GM19238 (cell line): ENCODE measurements around the gene B3GALNT2.
"Not testable (repeated sequence)": the region's sequence is repeated elsewhere in the genome, so short reads cannot be mapped to it uniquely, and the experiment has no call there.

Experiments
- DNase-seq: peaks from one replicate; pipeline ENCODE4 v3.0.0; 2011; ENCODE audit warnings: low spot score; ENCODE audit not compliant: insufficient read length

The B3GALNT2 gene

DNA sequence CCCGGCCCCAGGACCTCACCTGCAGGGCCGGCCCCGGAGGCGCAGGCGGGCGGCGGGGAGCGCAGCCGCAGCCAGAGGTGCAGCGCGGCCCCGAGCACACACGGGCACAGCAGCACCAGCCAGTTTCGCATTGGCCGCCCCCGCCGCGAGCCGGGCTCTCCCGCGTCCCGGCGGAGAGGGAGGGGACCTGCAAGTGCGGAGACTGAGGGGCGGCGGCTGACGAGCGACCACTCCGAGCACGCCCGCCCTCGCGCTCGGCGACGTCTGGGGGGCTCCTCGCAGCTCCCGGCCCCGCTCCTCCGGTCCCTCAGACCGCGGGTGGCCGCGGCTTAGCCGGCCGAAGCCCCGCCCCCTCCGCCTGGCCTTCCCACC, at the start of gene B3GALNT2:
TSS of gene B3GALNT2 (minus strand) at position 331 of the 372 bp plus-strand sequence. CDS start at position 131, 200 bp downstream.
- no peak for DNase-seq

DNA sequence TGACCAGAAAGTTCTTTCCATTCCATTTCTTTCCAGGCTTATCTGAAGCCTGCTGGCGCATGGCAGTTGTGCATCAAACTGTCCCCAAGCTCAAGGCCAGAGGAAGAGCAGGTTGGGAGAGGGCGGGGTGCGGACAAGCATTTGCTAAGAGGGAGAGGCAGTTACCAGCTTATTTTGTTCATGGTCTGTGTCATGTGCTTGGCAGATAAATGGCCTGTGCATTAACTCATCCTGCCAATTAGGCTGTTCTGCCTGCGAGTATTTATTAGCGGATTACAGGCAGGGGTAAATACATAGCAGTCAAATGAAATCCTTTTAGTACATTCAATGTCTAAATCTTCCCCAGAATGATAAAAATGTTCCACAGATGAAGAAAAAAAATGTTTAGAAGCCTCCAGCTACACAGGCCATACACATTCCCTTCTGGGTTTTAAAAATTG, 48.9 kb upstream of the B3GALNT2 start:
- no peak for DNase-seq

DNA sequence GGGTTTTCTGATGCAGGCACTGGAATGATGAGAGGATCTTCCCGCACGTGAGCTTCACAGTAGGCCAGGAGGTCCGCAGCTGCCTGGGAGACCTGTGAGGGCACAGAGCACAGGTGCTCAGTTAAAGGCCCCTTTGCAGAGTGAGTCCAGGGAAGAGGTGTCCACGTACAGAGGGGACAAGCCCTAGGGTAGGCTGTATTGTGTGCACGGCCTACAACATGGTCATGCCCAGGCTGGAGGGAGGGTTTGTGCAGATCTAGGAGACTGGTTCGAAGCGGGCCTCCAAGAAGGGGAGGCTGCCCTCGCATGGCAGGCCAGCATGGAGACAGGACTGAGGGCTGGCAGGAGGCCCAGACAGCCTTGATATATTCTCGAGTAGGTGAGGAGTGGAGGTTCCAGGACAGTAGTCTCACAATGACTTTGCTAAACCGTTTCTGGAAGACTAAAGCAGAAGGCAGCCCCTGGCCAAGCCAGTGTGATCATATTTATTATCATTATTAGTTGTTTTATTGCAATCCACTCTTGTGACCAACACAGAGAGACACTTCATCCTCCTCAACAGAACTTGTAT, 48.0 kb upstream of the B3GALNT2 start:
- DNase-seq: no peak

DNA sequence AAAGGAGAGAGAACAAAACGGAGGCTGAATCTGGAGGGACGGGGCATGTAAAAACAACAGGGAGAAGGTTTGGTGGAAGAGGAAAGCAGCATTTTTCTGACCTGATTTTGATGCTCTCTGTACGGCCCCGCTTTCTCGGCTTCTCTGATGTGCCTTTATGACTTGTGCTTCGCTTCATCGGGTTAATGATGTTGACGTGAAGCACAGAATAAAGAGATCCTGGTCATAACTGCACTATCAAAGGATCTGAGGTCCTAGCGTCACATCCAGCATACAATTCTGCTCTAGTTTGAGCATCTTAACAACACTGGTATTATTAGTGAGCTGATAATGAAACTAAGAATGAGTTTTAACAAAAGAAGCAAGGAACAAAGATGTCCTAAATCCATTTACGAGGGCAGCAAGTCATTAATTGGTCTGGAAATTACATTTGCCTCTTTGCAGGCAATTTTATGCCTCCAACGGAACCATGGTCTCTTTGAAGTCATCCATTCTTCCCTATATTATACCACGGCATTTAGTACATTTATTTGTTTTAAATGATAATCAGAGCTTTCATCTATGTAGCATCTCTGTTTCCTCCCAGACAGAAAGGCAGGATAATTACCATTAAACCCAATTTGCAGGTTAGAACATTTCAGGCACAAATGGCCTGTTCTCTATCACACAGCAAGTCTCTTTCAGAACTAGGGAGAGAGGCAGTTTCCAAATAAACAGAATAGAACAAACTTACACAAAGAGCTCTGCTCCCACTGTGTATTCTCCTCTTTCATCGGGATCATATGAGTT, 45.3 kb upstream of the B3GALNT2 start:
- DNase-seq: no peak

DNA sequence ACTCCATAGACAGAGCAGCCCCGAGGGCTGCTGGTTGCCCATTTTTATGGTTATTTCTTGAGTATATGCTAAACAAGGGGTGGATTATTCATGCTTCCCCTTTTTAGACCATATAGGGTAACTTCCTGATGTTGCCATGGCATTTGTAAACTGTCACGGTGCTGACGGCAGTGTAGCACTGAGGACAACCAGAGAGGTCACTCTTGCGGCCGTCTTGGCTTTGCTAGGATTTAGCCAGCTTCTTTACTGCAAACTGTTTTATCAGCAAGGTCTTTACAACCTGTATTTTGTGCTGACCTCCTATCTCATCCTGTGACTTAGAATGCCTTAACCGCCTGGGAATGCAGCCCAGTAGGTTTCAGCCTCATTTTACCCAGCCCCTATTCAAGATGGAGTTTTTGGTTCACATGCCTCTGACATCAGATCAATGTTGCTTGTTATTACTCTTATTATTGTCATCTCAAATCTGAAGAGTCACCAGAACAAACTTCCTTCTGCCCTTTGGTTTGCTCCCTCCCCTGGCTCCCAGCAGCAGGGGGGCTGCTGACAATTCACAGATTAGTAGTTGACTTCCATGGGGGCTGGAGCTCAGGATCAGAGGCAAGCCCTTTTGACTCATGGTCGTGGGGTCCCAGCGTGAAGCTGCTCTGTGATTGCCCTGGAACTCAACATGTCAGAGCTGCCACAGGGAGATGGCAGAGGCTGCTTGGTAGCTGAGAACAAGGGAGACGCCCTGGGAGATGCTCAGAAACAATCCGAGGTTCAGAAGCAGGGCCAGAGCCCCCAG, 42.3 kb upstream of the B3GALNT2 start:
- DNase-seq: not testable (repeated sequence)

DNA sequence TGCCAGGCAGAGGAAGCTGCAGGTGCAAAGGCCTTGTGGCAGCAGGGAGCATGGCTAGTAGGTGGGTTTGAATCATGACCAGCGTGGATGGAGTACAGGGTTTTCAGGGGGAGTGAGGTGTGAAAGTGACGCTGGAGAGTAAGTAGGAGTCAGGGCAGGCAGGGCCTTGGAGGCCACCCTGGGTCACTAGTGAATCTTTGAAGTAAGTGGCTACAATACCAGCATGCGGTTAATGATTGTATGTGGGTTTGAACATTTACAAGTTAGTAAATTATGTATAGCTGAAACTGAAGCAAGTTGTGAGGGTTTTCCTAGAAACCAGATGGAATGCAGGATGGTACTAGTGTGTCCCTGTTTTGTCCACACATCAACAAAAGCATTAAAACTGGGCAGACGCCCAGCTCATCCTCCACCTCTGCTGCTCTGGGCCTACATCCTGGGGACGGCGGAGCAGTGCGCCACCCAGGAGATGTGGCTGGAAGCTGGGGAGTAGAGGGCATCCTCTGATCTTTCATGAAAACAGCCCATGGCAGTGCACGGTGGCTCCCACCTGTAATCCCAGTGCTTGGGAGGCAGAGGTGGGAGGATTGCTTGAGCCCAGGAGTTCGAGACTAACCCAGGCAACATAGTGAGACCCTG, 41.2 kb upstream of the B3GALNT2 start:
- no peak for DNase-seq

DNA sequence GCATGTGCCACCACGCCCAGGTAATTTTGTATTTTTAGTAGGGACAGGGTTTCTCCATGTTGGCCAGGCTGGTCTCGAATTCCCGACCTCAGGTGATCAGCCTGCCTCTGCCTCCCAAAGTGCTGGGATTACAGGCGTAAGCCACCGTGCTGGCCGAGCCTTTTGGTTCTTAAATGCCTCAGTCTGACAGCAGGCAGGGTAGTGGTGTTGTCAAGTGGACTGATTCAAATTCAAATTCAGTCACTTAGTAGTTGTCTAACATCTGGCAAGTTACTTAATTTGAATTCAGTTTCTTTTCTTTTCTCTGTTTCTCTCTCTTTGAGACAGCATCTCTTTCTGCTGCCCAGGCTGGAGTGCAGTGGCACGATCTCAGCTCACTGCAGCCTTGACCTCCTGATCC, 38.6 kb upstream of the B3GALNT2 start:
- not testable (repeated sequence) for DNase-seq

DNA sequence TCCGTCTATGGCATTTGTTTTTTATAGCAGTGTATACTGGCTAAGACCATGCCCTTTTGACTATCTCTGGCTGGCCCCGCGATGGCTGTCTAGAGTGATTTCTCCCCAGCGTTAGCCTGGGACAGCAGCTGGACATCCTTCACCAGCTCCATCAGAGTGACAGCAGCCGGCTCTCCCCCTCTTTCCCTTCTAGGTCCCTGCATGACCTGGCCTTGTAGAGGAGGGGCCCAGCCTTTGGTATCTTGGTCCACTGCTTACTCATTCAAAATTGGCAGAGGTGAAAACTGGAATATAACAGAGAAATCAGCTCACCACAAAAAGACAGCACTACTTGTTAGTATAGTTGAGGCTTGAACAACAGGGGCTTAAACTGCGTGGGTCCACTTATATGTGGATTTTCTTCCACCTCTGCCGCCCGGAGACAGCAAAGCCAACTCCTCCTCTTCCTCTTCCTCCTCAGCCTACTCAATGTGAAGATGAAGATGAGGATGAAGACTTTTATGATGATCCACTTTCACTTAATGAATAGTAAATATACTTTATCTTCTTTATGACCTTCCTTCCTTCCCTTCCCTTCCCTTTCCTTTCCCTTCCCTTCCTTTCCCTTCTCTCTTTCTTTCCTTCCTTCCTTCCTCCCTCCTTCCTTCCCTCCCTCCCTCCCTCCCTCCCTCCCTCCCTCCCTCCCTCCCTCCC, 29.4 kb upstream of the B3GALNT2 start:
- no peak for DNase-seq

DNA sequence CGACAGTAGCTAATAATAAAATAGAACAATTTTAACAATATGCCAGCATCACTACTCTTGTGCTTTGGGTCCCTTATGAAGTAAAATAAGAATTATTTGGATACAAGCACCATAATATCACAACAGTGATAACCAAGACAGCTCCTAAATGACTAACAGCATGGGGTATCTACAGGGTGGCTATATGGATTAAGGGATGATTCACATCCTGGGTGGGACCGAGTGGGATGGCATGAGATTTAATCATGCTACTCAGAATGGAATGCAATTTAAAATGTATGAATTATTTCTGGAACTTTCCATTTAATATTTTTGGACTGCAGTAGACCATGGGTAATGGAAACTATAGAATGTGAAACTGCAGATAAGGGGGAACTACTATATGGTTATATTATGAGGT, 28.1 kb upstream of the B3GALNT2 start:
- DNase-seq: no peak

DNA sequence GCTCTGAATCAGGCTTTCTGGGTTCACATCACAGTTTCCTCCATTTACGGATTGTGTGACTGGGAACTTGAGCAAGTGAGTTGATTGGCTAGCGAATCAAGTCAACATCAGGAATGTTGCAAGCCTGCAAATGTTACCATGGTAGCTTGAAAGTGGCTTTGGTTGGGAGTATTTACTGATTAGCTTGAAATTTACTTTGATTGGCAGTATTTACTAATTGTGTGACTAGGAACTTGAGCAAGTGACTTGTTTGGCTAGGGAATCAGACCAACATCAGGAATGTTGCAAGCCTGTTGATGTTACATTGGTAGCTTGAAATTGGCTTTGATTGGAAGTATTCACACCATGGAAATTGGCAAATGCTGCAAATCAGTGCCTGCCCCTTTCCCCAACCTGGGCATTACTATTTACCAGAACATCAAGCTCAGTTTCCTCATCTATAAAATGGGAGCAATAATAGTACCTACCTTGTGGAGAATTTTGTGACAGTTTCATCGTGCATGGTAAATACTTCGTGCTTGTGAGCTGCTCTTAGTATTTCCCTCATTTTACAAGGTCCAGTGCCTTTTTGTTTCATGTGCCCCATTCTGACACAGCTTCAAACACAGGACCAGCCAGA, 23.1 kb upstream of the B3GALNT2 start:
- no peak for DNase-seq

DNA sequence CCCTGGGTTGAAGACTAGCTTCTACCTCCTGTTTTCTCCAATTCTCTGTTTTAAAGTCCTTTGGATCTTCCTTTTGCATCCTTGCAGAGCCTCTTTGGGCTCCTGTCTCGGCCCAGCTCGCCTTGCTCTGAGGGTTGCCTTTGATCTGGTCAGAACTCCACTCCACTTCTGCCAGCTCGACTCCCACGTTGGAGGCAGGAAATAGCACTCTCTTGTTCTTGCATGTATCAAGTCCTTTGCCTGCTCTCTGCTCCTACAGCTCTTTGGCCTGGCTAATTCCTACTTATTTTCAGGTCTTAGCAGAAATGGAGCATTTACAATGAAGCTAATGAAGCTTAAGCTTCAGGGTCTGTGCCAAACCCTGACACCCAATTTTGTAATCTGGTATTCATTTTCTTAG, 21.1 kb upstream of the B3GALNT2 start:
- DNase-seq: no peak

DNA sequence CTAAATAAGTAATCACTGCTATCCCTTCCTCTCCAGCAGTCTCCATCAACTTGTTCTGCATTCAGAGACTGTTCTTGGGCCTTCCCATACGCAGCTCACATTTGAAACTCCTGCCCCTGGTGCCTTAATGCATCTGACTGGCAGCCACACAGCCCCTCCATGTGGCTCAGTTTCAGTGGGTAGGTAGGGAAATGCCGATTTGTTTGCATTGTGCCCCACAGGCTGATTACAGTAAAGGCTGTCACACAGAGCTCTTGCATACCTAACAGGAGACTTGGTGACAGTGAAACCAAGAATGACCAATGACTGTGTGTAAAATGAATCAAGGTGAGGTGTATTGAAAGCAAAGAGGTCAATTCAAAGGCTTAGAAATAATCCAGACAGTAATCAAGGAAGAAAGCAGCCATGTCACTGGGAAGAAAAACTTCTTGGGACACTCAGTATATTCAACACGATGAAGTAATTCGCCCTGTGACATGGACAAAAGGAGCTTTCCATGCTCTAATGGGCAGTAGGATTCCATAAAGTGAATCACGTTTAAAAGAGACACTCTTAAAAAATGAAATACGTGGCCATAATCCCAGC, 12.7 kb upstream of the B3GALNT2 start:
- no peak for DNase-seq

DNA sequence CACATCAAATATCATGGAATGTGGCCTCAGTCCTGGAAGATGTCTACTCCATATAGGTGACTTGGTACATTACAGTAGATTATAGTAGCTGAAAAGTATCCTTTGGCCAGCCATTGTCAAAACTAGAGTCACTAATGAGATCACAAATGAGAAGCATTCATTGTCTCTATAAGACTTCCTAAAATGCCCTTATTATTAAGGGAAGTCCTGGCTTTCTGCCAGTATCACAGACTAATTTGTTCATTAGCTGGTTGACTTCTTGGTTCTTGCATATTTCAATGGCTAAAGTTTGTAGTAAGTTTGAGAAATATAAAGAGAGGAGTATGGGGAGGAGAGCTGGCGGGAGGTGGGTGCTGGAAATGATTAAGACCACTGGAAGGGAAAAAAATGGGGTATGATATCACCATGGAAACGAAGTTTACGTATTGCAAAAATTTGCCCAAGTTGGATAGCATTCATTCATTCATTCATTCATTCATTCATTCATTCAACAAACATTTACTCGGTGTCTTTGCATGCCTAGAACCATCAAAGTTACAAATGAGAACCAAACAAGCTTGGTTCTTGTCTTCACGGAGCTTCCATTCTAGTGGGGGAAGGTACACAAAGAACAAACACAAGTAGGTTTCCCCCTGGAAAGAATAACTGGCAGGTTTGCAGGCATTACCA, 11.7 kb upstream of the B3GALNT2 start:
- DNase-seq: no peak

DNA sequence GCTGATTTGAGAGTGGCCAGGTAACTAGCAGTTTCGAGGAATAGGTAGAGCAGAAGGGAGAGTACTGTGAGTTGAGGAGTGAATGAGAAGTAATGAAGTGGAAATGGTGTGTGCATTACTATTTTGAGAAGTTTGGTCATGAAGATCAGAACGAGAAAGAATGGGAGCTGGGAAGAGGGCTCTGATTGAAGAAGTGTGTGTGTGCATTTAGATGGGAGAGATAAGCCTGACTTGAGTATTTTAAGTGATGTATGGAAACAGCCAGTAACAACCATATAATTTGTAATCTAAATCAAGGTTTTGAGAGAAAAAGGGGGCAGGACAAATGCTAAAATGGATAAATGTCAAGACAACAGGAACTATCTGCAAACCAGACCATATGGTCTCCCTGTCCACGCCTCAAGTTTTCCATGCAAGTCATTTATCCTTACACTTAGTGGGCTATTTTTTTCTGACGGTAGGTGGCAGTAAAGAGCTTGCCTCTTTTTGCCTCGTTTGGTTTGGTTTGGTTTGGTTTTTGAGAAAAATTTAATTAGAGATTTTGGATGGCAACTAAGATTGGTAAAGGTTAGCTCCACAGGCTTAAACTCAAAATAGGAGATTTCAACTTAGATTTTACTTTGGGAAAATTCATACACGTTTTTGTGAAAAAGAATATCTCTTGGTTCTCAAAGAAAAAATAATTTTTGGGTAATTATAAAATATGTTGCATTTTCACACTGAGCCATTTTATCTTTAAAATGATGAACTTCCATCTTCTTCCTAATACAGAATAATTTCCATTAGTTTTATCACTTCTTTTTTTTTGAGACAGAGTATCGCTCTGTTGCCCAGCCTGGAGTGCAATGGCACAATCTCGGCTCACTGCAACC, 9.5 kb upstream of the B3GALNT2 start:
- DNase-seq: no peak

DNA sequence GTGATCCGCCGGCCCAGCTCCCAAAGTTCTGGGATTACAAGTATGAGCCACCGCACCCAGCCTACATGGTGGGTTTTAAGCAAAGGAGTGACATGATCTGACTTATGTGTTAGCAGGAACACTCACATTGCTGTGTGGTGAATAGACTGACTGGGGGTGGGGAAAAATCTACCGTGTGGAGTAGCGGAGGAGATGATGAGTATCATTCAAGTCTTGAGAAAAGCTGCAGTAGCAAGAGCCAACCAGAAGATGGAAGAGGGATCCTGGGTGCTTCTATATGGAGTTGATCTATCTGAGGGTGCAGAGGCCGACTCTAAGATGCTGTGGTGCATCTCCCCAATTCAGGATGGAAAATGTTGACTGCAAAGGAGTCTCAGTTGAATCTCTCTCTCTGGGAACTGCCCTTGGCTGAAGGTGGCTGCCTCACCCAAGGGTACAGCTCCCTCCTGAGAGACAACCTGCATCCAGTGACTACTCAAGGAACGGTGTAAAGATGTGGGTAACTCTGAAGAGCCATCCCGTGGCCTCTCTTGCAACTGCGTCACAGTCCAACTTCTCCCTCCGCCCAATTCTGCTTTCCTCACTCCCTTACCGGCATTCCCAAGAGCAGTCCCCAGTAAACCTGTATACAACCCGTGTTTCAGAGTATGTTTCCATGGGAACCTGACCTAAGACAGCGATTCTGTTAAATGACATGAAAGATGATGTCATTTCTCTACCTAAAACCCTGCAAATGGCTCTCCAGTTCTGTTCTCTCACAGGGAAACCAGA, 7.4 kb upstream of the B3GALNT2 start:
- DNase-seq: no peak

DNA sequence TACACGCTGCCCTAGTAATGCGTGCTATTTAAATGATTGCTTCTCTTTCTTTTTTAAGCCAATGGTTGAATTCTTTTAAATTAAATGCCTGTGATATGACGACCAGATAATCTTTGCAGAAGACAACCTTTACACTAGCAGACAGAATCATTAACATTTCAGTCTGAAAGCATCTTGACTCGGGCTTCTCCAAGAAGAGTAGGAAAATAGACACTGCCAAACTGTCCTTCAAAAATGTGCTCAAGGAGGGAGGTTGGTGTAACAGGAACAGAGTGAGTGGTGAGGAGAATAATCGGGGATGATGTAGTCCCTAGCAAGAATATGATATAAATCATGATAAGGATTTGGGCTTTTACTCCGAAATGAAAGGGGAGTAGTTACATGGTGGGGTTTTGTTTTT, 6.6 kb upstream of the B3GALNT2 start:
- no peak for DNase-seq

DNA sequence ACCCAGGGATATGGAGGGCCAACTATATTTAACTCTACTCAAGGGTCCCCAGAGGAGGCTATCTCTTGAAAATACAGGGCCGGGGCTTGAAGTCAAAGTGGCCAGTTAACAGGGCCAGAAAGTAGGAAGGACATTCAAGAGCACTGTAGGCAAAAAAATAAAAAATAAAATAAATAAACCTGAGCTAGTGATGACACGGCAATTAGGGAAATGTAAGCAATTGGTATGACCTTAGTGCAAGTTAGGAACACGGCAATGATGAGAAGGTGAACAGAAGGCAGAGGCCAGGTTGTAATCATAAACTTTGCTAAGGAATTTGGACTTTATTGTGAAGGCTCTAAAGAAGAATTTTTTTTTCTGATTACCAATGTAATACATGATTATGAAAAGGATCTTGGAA, 3.4 kb upstream of the B3GALNT2 start:
- DNase-seq: no peak
